GM21529 (cell line): ENCODE measurements around the gene PRKN.

Experiments
- ATAC-seq: cut with Tn5 transposase; IDR thresholded peaks from one replicate; pipeline ENCODE4 v1.9.1; 2021; ENCODE audit not compliant: unreplicated experiment

Gene PRKN

GRCh38 chr6:162727322-162728182 is at the start of gene PRKN, which contains the start of gene PACRG:
PRKN (minus strand) TSS chr6:162727766.
PACRG (plus strand) TSS chr6:162727974.
- ATAC-seq, result peak; percentile 97

- no peak for ATAC-seq
These were observed 49.5 kb upstream of the PRKN start for GRCh38 chr6:162777091-162777490.

GRCh38 chr6:162773996-162774395 is 46.4 kb upstream of the PRKN start:
- ATAC-seq, result no peak

- ATAC-seq, result no peak
These were observed 44.9 kb upstream of the PRKN start for GRCh38 chr6:162772466-162772865.

GRCh38 chr6:162770955-162771354 is 43.4 kb upstream of the PRKN start:
- ATAC-seq, result no peak

- ATAC-seq, result no peak
These were observed 42.6 kb upstream of the PRKN start for GRCh38 chr6:162770136-162770535.

GRCh38 chr6:162753775-162754174 is 26.2 kb upstream of the PRKN start:
- ATAC-seq, result no peak

- ATAC-seq, result no peak
These were observed 23.8 kb upstream of the PRKN start for GRCh38 chr6:162751211-162751859.

- ATAC-seq, result no peak
These were observed 23.2 kb upstream of the PRKN start for GRCh38 chr6:162750776-162751175.

- ATAC-seq, result no peak
These were observed 9.4 kb upstream of the PRKN start for GRCh38 chr6:162736961-162737360.

GRCh38 chr6:162733489-162733888 is 5.9 kb upstream of the PRKN start:
- no peak for ATAC-seq

- ATAC-seq, result no peak
These were observed 2.9 kb upstream of the PRKN start for GRCh38 chr6:162730502-162730901.

GRCh38 chr6:162728706-162729105 is 1.1 kb upstream of the PRKN start:
- ATAC-seq, result no peak

- ATAC-seq, result no peak
These were observed 631 bp upstream of the PRKN start for GRCh38 chr6:162728197-162728596.

- ATAC-seq, result peak; percentile 4
These were observed 632 bp downstream of the PRKN start for GRCh38 chr6:162726947-162727321.

GRCh38 chr6:162722633-162723032 is 4.9 kb downstream of the PRKN start:
- ATAC-seq, result no peak

- no peak for ATAC-seq
These were observed 5.3 kb downstream of the PRKN start for GRCh38 chr6:162722226-162722625.

- ATAC-seq, result no peak
These were observed 6.2 kb downstream of the PRKN start for GRCh38 chr6:162721404-162721687.

GRCh38 chr6:162719528-162719927 is 8.0 kb downstream of the PRKN start:
- no peak for ATAC-seq

GRCh38 chr6:162715601-162716000 is 12.0 kb downstream of the PRKN start:
- ATAC-seq, result no peak

GRCh38 chr6:162713974-162714780 is 13.4 kb downstream of the PRKN start:
- ATAC-seq, result no peak

- ATAC-seq, result no peak
These were observed 14.9 kb downstream of the PRKN start for GRCh38 chr6:162712694-162713093.
